HEK293T (cell line): Measurements from ENCODE around the gene KIAA1755.
"Not testable (repeated sequence)": the region's sequence is repeated elsewhere in the genome, so short reads cannot be mapped to it uniquely, and the experiment has no call there.

Source experiments
- CTCF ChIA-PET: fragments of 350-600 bp; formaldehyde crosslinking; extraction: SDS; loops from one replicate; lab custom pipeline; 2021; ENCODE audit warnings: antibody characterized with exemption, inconsistent platforms; lab: Yijun Ruan, JAX
- POLR2A ChIA-PET: fragments of 350-600 bp; formaldehyde crosslinking; extraction: SDS; loops from one replicate; lab custom pipeline; 2020; ENCODE audit warnings: antibody characterized with exemption, inconsistent platforms; lab: Yijun Ruan, JAX
- DNase-seq: peaks from one replicate; pipeline ENCODE4 v3.0.0; 2012; ENCODE audit warnings: mixed read lengths; ENCODE audit errors: extremely low spot score
- ARNT ChIP-seq: fragments of 450-650 bp; IDR thresholded peaks from 2 replicates; pipeline ENCODE4 v1.6.1; 2017; ENCODE audit warnings: mild to moderate bottlenecking
- BHLHE40 ChIP-seq: fragments of 450-650 bp; IDR thresholded peaks from 2 replicates; pipeline ENCODE4 v1.6.1; 2016; ENCODE audit warnings: mild to moderate bottlenecking, moderate library complexity, borderline replicate concordance
- CTBP1 ChIP-seq: fragments of 450-650 bp; IDR thresholded peaks from 2 replicates; pipeline ENCODE4 v1.6.1; 2016; ENCODE audit warnings: borderline replicate concordance
- ELF4 ChIP-seq: fragments of 450-650 bp; IDR thresholded peaks from 2 replicates; pipeline ENCODE4 v1.6.1; 2017; ENCODE audit warnings: antibody characterized with exemption
- FOXA1 ChIP-seq: fragments of 450-650 bp; IDR thresholded peaks from 2 replicates; pipeline ENCODE4 v1.6.1; 2016; ENCODE audit warnings: mild to moderate bottlenecking
- FOXK2 ChIP-seq: fragments of 450-650 bp; IDR thresholded peaks from 2 replicates; pipeline ENCODE4 v1.6.1; 2016; ENCODE audit warnings: mild to moderate bottlenecking
- FOXM1 ChIP-seq: fragments of 450-650 bp; IDR thresholded peaks from 2 replicates; pipeline ENCODE4 v1.6.1; 2017; ENCODE audit warnings: mild to moderate bottlenecking, borderline replicate concordance
- HDGF ChIP-seq: fragments of 450-650 bp; IDR thresholded peaks from 2 replicates; pipeline ENCODE4 v1.6.1; 2017; ENCODE audit warnings: antibody characterized with exemption, borderline replicate concordance
- L3MBTL2 ChIP-seq: fragments of 450-650 bp; conservative IDR thresholded peaks from 2 replicates; pipeline ENCODE4 v1.6.1; 2016; ENCODE audit warnings: mild to moderate bottlenecking
- LEF1 ChIP-seq: fragments of 450-650 bp; IDR thresholded peaks from 2 replicates; pipeline ENCODE4 v1.6.1; 2017; ENCODE audit warnings: mild to moderate bottlenecking, borderline replicate concordance
- NFRKB ChIP-seq: fragments of 450-650 bp; IDR thresholded peaks from 2 replicates; pipeline ENCODE4 v1.6.1; 2016; ENCODE audit warnings: mild to moderate bottlenecking, moderate library complexity
- PKNOX1 ChIP-seq: fragments of 450-650 bp; IDR thresholded peaks from 2 replicates; pipeline ENCODE4 v1.6.1; 2016
- SP1 ChIP-seq: fragments of 450-650 bp; IDR thresholded peaks from 2 replicates; pipeline ENCODE4 v1.6.1; 2017
- SUZ12 ChIP-seq: fragments of 450-650 bp; IDR thresholded peaks from 2 replicates; pipeline ENCODE4 v1.6.1; 2016; ENCODE audit warnings: mild to moderate bottlenecking
- TARDBP ChIP-seq: fragments of 450-650 bp; IDR thresholded peaks from 2 replicates; pipeline ENCODE4 v1.6.1; 2016
- ZNF384 ChIP-seq: fragments of 450-650 bp; IDR thresholded peaks from 2 replicates; pipeline ENCODE4 v1.6.1; 2016

Gene KIAA1755

GRCh38 chr20:38253571-38253970, 7.0 kb downstream of the KIAA1755 start:
- TF ChIP-seq ZNF384 (no peak), CTBP1 (no peak), LEF1 (no peak), TARDBP (no peak), FOXA1 (no peak), L3MBTL2 (no peak), PKNOX1 (no peak), SUZ12 (no peak), BHLHE40 (no peak), NFRKB (no peak), FOXK2 (no peak), HDGF (no peak), SP1 (no peak), FOXM1 (no peak), ELF4 (no peak), ARNT (no peak)
- CTCF ChIA-PET = no interaction called here
- no peak for DNase-seq
- POLR2A ChIA-PET = no interaction called here

GRCh38 chr20:38252292-38253288, 7.9 kb downstream of the KIAA1755 start:
- TF ChIP-seq ARNT (no peak), BHLHE40 (no peak), LEF1 (no peak), FOXA1 (no peak), CTBP1 (no peak), NFRKB (no peak), PKNOX1 (no peak), SP1 (no peak), FOXK2 (no peak), L3MBTL2 (no peak), ZNF384 (no peak), HDGF (no peak), FOXM1 (no peak)
- POLR2A ChIA-PET = no interaction called here
- CTCF ChIA-PET = no interaction called here
- no peak for DNase-seq

- POLR2A ChIA-PET, CTCF ChIA-PET, DNase-seq: not testable (repeated sequence)
Observed at GRCh38 chr20:38251441-38251840, 9.1 kb downstream of the KIAA1755 start.

- no peak for TF ChIP-seq FOXA1
- no peak for TF ChIP-seq BHLHE40
- peak; percentile 56; the same call in 1 of the 2 replicates for TF ChIP-seq PKNOX1
- POLR2A ChIA-PET = no interaction called here
- CTCF ChIA-PET = no interaction called here
- no peak for DNase-seq
Observed at GRCh38 chr20:38250609-38251008, 9.9 kb downstream of the KIAA1755 start.

GRCh38 chr20:38249536-38250310, 10.8 kb downstream of the KIAA1755 start:
- DNase-seq = no peak
- ChIA-PET POLR2A (no interaction called here), CTCF (no interaction called here)

GRCh38 chr20:38248133-38248532, 12.4 kb downstream of the KIAA1755 start:
- ChIA-PET CTCF (no interaction called here), POLR2A (no interaction called here)
- TF ChIP-seq ZNF384 = no peak
- TF ChIP-seq FOXM1 = no peak
- no peak for TF ChIP-seq PKNOX1
- TF ChIP-seq LEF1 = no peak
- no peak for TF ChIP-seq CTBP1
- TF ChIP-seq FOXK2 = no peak
- no peak for TF ChIP-seq HDGF
- TF ChIP-seq NFRKB = no peak
- DNase-seq = no peak

More at GRCh38 chr20:38249536-38250310, 10.8 kb downstream of the KIAA1755 start:
- TF ChIP-seq LEF1 (no peak), SUZ12 (no peak), ARNT (no peak), L3MBTL2 (no peak), NFRKB (no peak), BHLHE40 (no peak)

- DNase-seq, CTCF ChIA-PET, POLR2A ChIA-PET: not testable (repeated sequence)
Observed at GRCh38 chr20:38247725-38248124, 12.8 kb downstream of the KIAA1755 start.
